Mammary epithelial cell (primary cell): ENCODE results near the gene ESCO1.

Source experiments
- CTCF ChIP-seq, 2 donors: IDR thresholded peaks in 1 of 2; conservative IDR thresholded peaks in 1 of 2; 2 replicates each; pipeline ENCODE4 v1.5.1; 2011 to 2012; ENCODE audit warnings: inconsistent platforms in 2 of 2, low read length in 2 of 2, mild to moderate bottlenecking in 2 of 2, control low read depth in 1 of 2, low read depth in 1 of 2; ENCODE audit not compliant: insufficient read depth in 1 of 2; ENCODE audit errors: extremely low read depth in 1 of 2
- EZH2 ChIP-seq: IDR thresholded peaks from 2 replicates; pipeline ENCODE4 v1.6.1; 2012; ENCODE audit warnings: low read length, inconsistent platforms, borderline replicate concordance

GRCh38 chr18:21496277-21496835 is 104.1 kb downstream of the ESCO1 start:
- TF ChIP-seq CTCF (conservative IDR thresholded peaks at IDR 0.05 in 1 of 2, IDR thresholded peaks at IDR 0.05 in 1 of 2; ENCODE audit: extremely low read depth in 1 of 2, insufficient read depth in 1 of 2, low read depth in 1 of 2, low read length in 2 of 2) (no peak), EZH2 (no peak)
